ENCODE measurements around the gene ETNK2. TPM values are rescaled to one million over a fixed set of nuclear protein-coding genes. Genes with fewer than 3 reads are reported as not detected.

Gene ETNK2
- total and polyA plus RNA-seq, 2 of the 13 experiments (the other 11 are each of a cell fraction or from before 2014, with no cell fraction given) = 15.5 to 42.8 TPM

GRCh38 chr1:204102029-204102611 lies 49.7 kb downstream of the ETNK2 start (continued):
- TF ChIP-seq YY1 (IDR thresholded peaks at IDR 0.05; ENCODE audit: insufficient read depth, insufficient replicate concordance, low read depth, low read length) = peak; percentile 14
- no peak for TF ChIP-seq REL (CRISPR knock-in tag; conservative IDR thresholded peaks at IDR 0.05)
- peak; percentile 38 for TF ChIP-seq GABPB1 (CRISPR knock-in tag; IDR thresholded peaks at IDR 0.05)
- no peak for TF ChIP-seq BRF2 (CRISPR knock-in tag; IDR thresholded peaks at IDR 0.05)
- TF ChIP-seq ZNF773 (CRISPR knock-in tag; IDR thresholded peaks at IDR 0.05; ENCODE audit: borderline replicate concordance) = no peak
- peak; percentile 67 for TF ChIP-seq HNF4A (CRISPR knock-in tag; IDR thresholded peaks at IDR 0.05)
- TF ChIP-seq ZNF274 (CRISPR knock-in tag; IDR thresholded peaks at IDR 0.05) = no peak
- TF ChIP-seq ZNF503 (CRISPR knock-in tag; IDR thresholded peaks at IDR 0.05) = no peak
- no peak for TF ChIP-seq DDIT3 (CRISPR knock-in tag; IDR thresholded peaks at IDR 0.05)
- no peak for TF ChIP-seq ZNF704 (CRISPR knock-in tag; IDR thresholded peaks at IDR 0.05; ENCODE audit: borderline replicate concordance)
- TF ChIP-seq MLXIP (CRISPR knock-in tag; IDR thresholded peaks at IDR 0.05; ENCODE audit: borderline replicate concordance) = no peak
- TF ChIP-seq BCL6 (CRISPR knock-in tag; IDR thresholded peaks at IDR 0.05) = peak; percentile 53; the same call in 1 of the 2 replicates
- no peak for TF ChIP-seq ZNF30 (CRISPR knock-in tag; IDR thresholded peaks at IDR 0.05)
- TF ChIP-seq NAIF1 (CRISPR knock-in tag; IDR thresholded peaks at IDR 0.05; ENCODE audit: borderline replicate concordance) = peak; percentile 31; the same call in 1 of the 2 replicates
- no peak; the same call in 1 of the 2 replicates for TF ChIP-seq PPARG (CRISPR knock-in tag; conservative IDR thresholded peaks at IDR 0.05)
- TF ChIP-seq PCBP1 (IDR thresholded peaks at IDR 0.05; ENCODE audit: borderline replicate concordance, low read depth, low read length) = no peak
- no peak for TF ChIP-seq ZBTB2 (CRISPR knock-in tag; IDR thresholded peaks at IDR 0.05; ENCODE audit: low read depth)
